Transverse colon (tissue), 3 donors: Measurements from ENCODE around the gene PCDHGA1.

ENCODE experiments used
- CTCF ChIP-seq, 5 experiments: fragments of 200-600 bp in 3 of 5; fragments of 450-650 bp in 2 of 5; sonication (generic) in 3 of 5; IDR thresholded peaks; 1 replicate in 2 of 5; 2 replicates in 3 of 5; pipeline ENCODE4 v1.5.1; 2016 to 2017; ENCODE audit warnings: antibody characterized with exemption in 5 of 5, inconsistent platforms in 3 of 5, mild to moderate bottlenecking in 2 of 5, moderate library complexity in 1 of 5
- EP300 ChIP-seq: sonication (generic); formaldehyde crosslinking; IDR thresholded peaks from one replicate; pipeline ENCODE4 v1.6.1; 2017; ENCODE audit warnings: antibody characterized with exemption, low read depth
- POLR2A ChIP-seq: fragments of 450-650 bp; IDR thresholded peaks from one replicate; pipeline ENCODE4 v1.6.1; 2016; ENCODE audit warnings: antibody characterized with exemption, mild to moderate bottlenecking, moderate library complexity

- TF ChIP-seq POLR2A = no peak
- no peak for TF ChIP-seq CTCF (IDR thresholded peaks at IDR 0.05)
- no peak for TF ChIP-seq EP300
Observed at GRCh38 chr5:141392429-141393198, 62.3 kb downstream of the PCDHGA1 start, which contains the start of gene PCDHGA8.
